HepG2 (cell line): ENCODE results near the gene NSMCE1. TPM values are rescaled to one million over a fixed set of nuclear protein-coding genes. Genes with fewer than 3 reads are reported as not detected.
A peak's percentile ranks its signal among the peaks of the same experiment; 100 is the strongest.

Experiments
- ADNP ChIP-seq: sonication (generic); formaldehyde crosslinking; IDR thresholded peaks from 2 replicates; pipeline ENCODE4 v1.4.0; 2020; ENCODE audit warnings: missing genetic modification reagents
- ETS1 ChIP-seq: sonication (generic); formaldehyde crosslinking; IDR thresholded peaks from 2 replicates; pipeline ENCODE4 v1.4.0; 2020; ENCODE audit warnings: missing genetic modification reagents
- EZH2 ChIP-seq: conservative IDR thresholded peaks from 2 replicates; pipeline ENCODE4 v1.6.1; 2012; ENCODE audit warnings: mild to moderate bottlenecking, low read depth, low read length, moderate library complexity
- HNF1A ChIP-seq, 2 experiments: sonication (generic) in 1 of 2; formaldehyde crosslinking in 1 of 2; IDR thresholded peaks; 2 replicates each; pipeline versions ENCODE4 v1.4.0 to v1.6.1; 2016 to 2020; ENCODE audit warnings: borderline replicate concordance in 1 of 2, low read depth in 1 of 2, mild to moderate bottlenecking in 1 of 2, missing genetic modification reagents in 1 of 2
- MXD4 ChIP-seq: IDR thresholded peaks from 2 replicates; pipeline ENCODE4 v1.6.1; 2016; ENCODE audit warnings: mild to moderate bottlenecking, missing biosample characterization, missing genetic modification reagents
- NFIB ChIP-seq: sonication (generic); formaldehyde crosslinking; IDR thresholded peaks from 2 replicates; pipeline ENCODE4 v1.9.0; 2021; ENCODE audit warnings: missing genetic modification reagents, mild to moderate bottlenecking, borderline replicate concordance
- NONO ChIP-seq, 2 experiments: fragments of 450-650 bp in 1 of 2; sonication (generic) in 1 of 2; formaldehyde crosslinking in 1 of 2; IDR thresholded peaks in 1 of 2; conservative IDR thresholded peaks in 1 of 2; 2 replicates each; pipeline versions ENCODE4 v1.6.1 to v1.8.0; 2017 to 2022; ENCODE audit warnings: mild to moderate bottlenecking in 1 of 2, missing genetic modification reagents in 1 of 2, moderate library complexity in 1 of 2
- RXRA ChIP-seq: sonication (generic); formaldehyde crosslinking; IDR thresholded peaks from 2 replicates; pipeline ENCODE4 v1.5.1; 2020; ENCODE audit warnings: missing genetic modification reagents
- SETDB1 ChIP-seq: sonication (generic); formaldehyde crosslinking; IDR thresholded peaks from 2 replicates; pipeline ENCODE4 v1.5.1; 2020; ENCODE audit warnings: missing genetic modification reagents, mild to moderate bottlenecking, borderline replicate concordance
- SMARCE1 ChIP-seq: fragments of 450-650 bp; IDR thresholded peaks from 2 replicates; pipeline ENCODE4 v1.6.1; 2017; ENCODE audit warnings: borderline replicate concordance
- SYNCRIP ChIP-seq: fragments of 200-400 bp; formaldehyde crosslinking; IDR thresholded peaks from 2 replicates; pipeline ENCODE4 v1.6.1; 2018; ENCODE audit warnings: mild to moderate bottlenecking, low read depth, low read length; ENCODE audit not compliant: insufficient read depth
- ZBTB1 ChIP-seq: sonication (generic); formaldehyde crosslinking; IDR thresholded peaks from 2 replicates; pipeline ENCODE4 v1.4.0; 2020; ENCODE audit warnings: missing genetic modification reagents, borderline replicate concordance
- ZBTB7B ChIP-seq: sonication (generic); formaldehyde crosslinking; IDR thresholded peaks from 2 replicates; pipeline ENCODE4 v1.4.0; 2020; ENCODE audit warnings: missing genetic modification reagents
- ZMAT3 ChIP-seq: sonication (generic); formaldehyde crosslinking; conservative IDR thresholded peaks from 2 replicates; pipeline ENCODE4 v1.7.0; 2021; ENCODE audit warnings: missing genetic modification reagents
- ZMYM4 ChIP-seq: sonication (generic); formaldehyde crosslinking; IDR thresholded peaks from 2 replicates; pipeline ENCODE4 v1.8.1; 2023; ENCODE audit warnings: mild to moderate bottlenecking, missing genetic modification reagents
- ZNF121 ChIP-seq: sonication (generic); formaldehyde crosslinking; IDR thresholded peaks from 2 replicates; pipeline ENCODE4 v1.5.0; 2020; ENCODE audit warnings: mild to moderate bottlenecking, missing genetic modification reagents
- ZNF205 ChIP-seq: IDR thresholded peaks from 2 replicates; pipeline ENCODE4 v1.6.1; 2018; ENCODE audit warnings: missing biosample characterization, missing genetic modification reagents
- ZNF263 ChIP-seq: sonication (generic); formaldehyde crosslinking; IDR thresholded peaks from 2 replicates; pipeline ENCODE4 v1.4.0; 2020; ENCODE audit warnings: missing genetic modification reagents
- ZNF331 ChIP-seq: sonication (generic); formaldehyde crosslinking; IDR thresholded peaks from 2 replicates; pipeline ENCODE4 v1.4.0; 2020; ENCODE audit warnings: missing genetic modification reagents
- ZNF33B ChIP-seq: sonication (generic); formaldehyde crosslinking; IDR thresholded peaks from 2 replicates; pipeline ENCODE4 v1.5.1; 2020; ENCODE audit warnings: mild to moderate bottlenecking, missing genetic modification reagents
- ZNF484 ChIP-seq: sonication (generic); formaldehyde crosslinking; IDR thresholded peaks from 2 replicates; pipeline ENCODE4 v1.5.1; 2020; ENCODE audit warnings: mild to moderate bottlenecking, low read depth, missing genetic modification reagents, borderline replicate concordance
- ZNF556 ChIP-seq: sonication (generic); formaldehyde crosslinking; IDR thresholded peaks from 2 replicates; pipeline ENCODE4 v1.4.0; 2020; ENCODE audit warnings: mild to moderate bottlenecking, missing genetic modification reagents, borderline replicate concordance
- ZNF558 ChIP-seq: sonication (generic); formaldehyde crosslinking; IDR thresholded peaks from 2 replicates; pipeline ENCODE4 v1.9.0; 2022; ENCODE audit warnings: mild to moderate bottlenecking, missing genetic modification reagents, borderline replicate concordance
- ZNF619 ChIP-seq: sonication (generic); formaldehyde crosslinking; IDR thresholded peaks from 2 replicates; pipeline ENCODE4 v1.4.0; 2020; ENCODE audit warnings: mild to moderate bottlenecking, missing genetic modification reagents
- ZNF713 ChIP-seq: sonication (generic); formaldehyde crosslinking; IDR thresholded peaks from 2 replicates; pipeline ENCODE4 v1.4.0; 2020; ENCODE audit warnings: mild to moderate bottlenecking, missing genetic modification reagents
- ZNF839 ChIP-seq: sonication (generic); formaldehyde crosslinking; IDR thresholded peaks from 2 replicates; pipeline ENCODE4 v1.4.0; 2020; ENCODE audit warnings: missing genetic modification reagents, mild to moderate bottlenecking, borderline replicate concordance
- polyA plus RNA-seq, 8 experiments: library from polyadenylated mRNA; depleted of rRNA in 3 of 8; stranded (reverse) in 7 of 8; unstranded in 1 of 8; fragments of >200 nt; fragmentation: Illumina TruSeq in 4 of 8; extraction: Trizol in 4 of 8; gene quantifications; 2 replicates each; pipeline versions ENCODE4 v1.2.1 to v1.2.3, GENCODE V29; 2011 to 2016; ENCODE audit warnings: low read depth in 4 of 8, missing spikeins in 1 of 8, mixed read lengths in 1 of 8; ENCODE audit not compliant: insufficient read depth in 1 of 8
- total RNA-seq, 5 experiments: library from RNA; depleted of rRNA; stranded (reverse); fragments of >200 nt; fragmentation: Illumina TruSeq; extraction: Trizol; gene quantifications; 2 replicates each; pipeline ENCODE4 v1.2.3, GENCODE V29; 2016; ENCODE audit warnings: low read depth in 1 of 5

NSMCE1 gene
- total and polyA plus RNA-seq, 2 of the 13 experiments (the other 11 are each of a cell fraction or from before 2014, with no cell fraction given): 42.7 to 52.9 TPM

GRCh38 chr16:27203507-27204311 lies 64.9 kb downstream of the NSMCE1 start, which contains the start of gene KDM8 (continued):
- TF ChIP-seq MXD4 (peak; percentile 90; the same call in 1 of the 2 replicates), ZNF33B (CRISPR knock-in tag) (peak; percentile 94; the same call in 1 of the 2 replicates), ZBTB1 (CRISPR knock-in tag) (no peak), NONO (IDR thresholded peaks at IDR 0.05) (no peak), NONO (CRISPR knock-in tag; conservative IDR thresholded peaks at IDR 0.05) (peak; percentile 94), ZNF619 (CRISPR knock-in tag) (peak; percentile 77), HNF1A (IDR thresholded peaks at IDR 0.05; ENCODE audit: low read depth) (no peak), HNF1A (CRISPR knock-in tag; IDR thresholded peaks at IDR 0.05; ENCODE audit: borderline replicate concordance) (peak; percentile 80), NFIB (CRISPR knock-in tag) (no peak), ZNF331 (CRISPR knock-in tag) (peak; percentile 83; the same call in 1 of the 2 replicates), ZNF839 (CRISPR knock-in tag) (peak; percentile 18), EZH2 (no peak), RXRA (CRISPR knock-in tag) (peak; percentile 85), ZNF558 (CRISPR knock-in tag) (peak; percentile 91; the same call in 1 of the 2 replicates), ZNF205 (CRISPR knock-in tag) (peak; percentile 93), SETDB1 (no peak), SMARCE1 (no peak), ZNF556 (CRISPR knock-in tag) (peak; percentile 66), ZNF713 (CRISPR knock-in tag) (no peak), ZNF484 (CRISPR knock-in tag) (peak; percentile 61; the same call in 1 of the 2 replicates), ZMAT3 (peak; percentile 95), ETS1 (CRISPR knock-in tag) (0 out of 2 replicates have a peak, but pooled peaks have one; percentile 44), ADNP (CRISPR knock-in tag) (no peak), ZBTB7B (no peak; the same call in 1 of the 2 replicates), ZNF263 (peak; percentile 95), ZMYM4 (CRISPR knock-in tag) (peak; percentile 93), ZNF121 (no peak), SYNCRIP (no peak)
